ENCODE results near the gene CYB5R3.

Gene CYB5R3

DNA sequence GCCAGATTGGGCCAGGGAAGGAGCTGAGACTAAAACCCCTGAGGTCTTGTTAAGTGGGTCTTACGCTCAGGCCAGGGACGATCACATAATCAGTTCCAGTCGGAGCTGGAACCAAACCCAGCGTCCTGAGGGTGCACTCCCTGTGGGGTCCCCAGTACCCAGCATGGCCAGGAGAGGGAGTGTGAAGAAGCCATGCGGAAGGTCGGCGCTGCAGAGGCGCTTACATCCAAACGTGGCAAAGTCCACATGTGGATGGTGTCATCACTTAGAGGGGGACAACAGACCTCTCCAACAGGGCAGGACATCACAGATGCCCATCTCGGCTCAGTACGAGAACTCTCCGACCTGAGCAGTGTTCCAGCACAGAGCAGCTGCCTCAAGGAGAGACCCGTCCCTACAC is 17.1 kb downstream of the CYB5R3 start:
- Histone ChIP-seq H3K36me3 (ENCODE audit: control insufficient read depth in 2 of 2, insufficient read depth in 2 of 2, low read length in 2 of 2) (peaks cover 55 to 57% of the 10 kb centered on the region in 2 donors), H3K27ac (ENCODE audit: low read length) (no peak overlapping the region), H3K4me3 (ENCODE audit: low read length in 2 of 2) (no peak overlapping the region), H3K4me1 (ENCODE audit: control insufficient read depth, insufficient read depth, low read length) (peaks cover 15% of the 10 kb centered on the region), H3K27me3 (ENCODE audit: control insufficient read depth in 1 of 2, insufficient read depth in 2 of 2, low read length in 2 of 2) (no peaks in the 10 kb centered on the region), H3K9me3 (ENCODE audit: control insufficient read depth in 2 of 2, low read length in 2 of 2) (no peaks in the 10 kb centered on the region), H3K9ac (ENCODE audit: low read length in 2 of 2) (no peak overlapping the region)

- Histone ChIP-seq H3K4me3 (ENCODE audit: low read length in 2 of 2) (no peak overlapping the region), H3K27me3 (ENCODE audit: control insufficient read depth in 1 of 2, insufficient read depth in 2 of 2, low read length in 2 of 2) (no peaks in the 10 kb centered on the region), H3K4me1 (ENCODE audit: control insufficient read depth, insufficient read depth, low read length) (peaks cover 11% of the 10 kb centered on the region), H3K36me3 (ENCODE audit: control insufficient read depth in 2 of 2, insufficient read depth in 2 of 2, low read length in 2 of 2) (peaks cover 54 to 61% of the 10 kb centered on the region in 2 donors), H3K9me3 (ENCODE audit: control insufficient read depth in 2 of 2, low read length in 2 of 2) (no peaks in the 10 kb centered on the region), H3K9ac (ENCODE audit: low read length in 2 of 2) (no peak overlapping the region), H3K27ac (ENCODE audit: low read length) (no peak overlapping the region)
These were observed 18.1 kb downstream of the CYB5R3 start for GRCh38 chr22:42630901-42631602.

DNA sequence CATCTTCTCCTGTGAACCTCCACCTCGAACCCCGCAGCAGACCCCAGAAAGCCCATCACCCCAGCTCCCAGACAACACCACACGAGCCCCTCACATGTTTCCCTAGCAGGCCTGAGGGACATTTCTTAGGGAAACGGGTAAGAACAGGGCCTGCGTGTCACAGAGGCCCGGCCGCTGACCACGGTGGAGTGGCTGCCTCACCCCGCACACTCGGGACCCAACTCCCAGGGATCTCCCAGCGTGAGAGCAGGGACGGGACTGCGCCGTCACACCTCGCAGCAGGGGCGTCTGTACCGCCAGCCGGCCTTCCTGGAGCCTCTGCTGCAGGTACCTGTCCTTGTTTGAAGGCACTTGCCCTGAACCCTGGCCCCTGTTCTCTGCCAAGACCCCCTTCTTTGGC is 19.0 kb downstream of the CYB5R3 start:
- Histone ChIP-seq H3K4me1 (ENCODE audit: control insufficient read depth, insufficient read depth, low read length) (peaks cover 5% of the 10 kb centered on the region), H3K9ac (ENCODE audit: low read length in 2 of 2) (no peak overlapping the region), H3K27me3 (ENCODE audit: control insufficient read depth in 1 of 2, insufficient read depth in 2 of 2, low read length in 2 of 2) (no peaks in the 10 kb centered on the region), H3K36me3 (ENCODE audit: control insufficient read depth in 2 of 2, insufficient read depth in 2 of 2, low read length in 2 of 2) (peaks cover 54 to 65% of the 10 kb centered on the region in 2 donors), H3K4me3 (ENCODE audit: low read length in 2 of 2) (no peak overlapping the region), H3K27ac (ENCODE audit: low read length) (no peak overlapping the region), H3K9me3 (ENCODE audit: control insufficient read depth in 2 of 2, low read length in 2 of 2) (no peaks in the 10 kb centered on the region)

DNA sequence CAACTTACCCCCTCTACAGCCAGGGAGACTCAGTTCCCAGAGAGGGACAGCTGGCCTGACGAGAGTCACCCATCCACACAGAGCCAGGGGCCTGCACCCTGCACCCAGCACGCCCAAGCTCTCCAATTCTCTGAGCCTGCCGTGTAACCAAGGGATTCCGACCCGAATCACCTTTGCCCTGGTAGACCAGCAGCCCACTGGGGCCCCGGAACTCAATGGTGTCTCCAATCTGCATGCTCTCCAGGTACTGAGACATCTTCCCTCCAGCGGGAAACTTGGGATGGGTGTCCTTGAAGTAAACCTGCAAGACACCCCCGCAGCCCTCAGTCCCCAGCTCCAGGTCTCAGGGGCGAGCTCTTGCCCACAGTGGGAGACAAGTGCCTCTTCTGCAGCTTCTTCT is 21.2 kb downstream of the CYB5R3 start:
- no peak overlapping the region for H3K4me3 ChIP-seq (ENCODE audit: low read length in 2 of 2)
- H3K9ac ChIP-seq (ENCODE audit: low read length in 2 of 2): no peak overlapping the region
- no peak overlapping the region for H3K27ac ChIP-seq (ENCODE audit: low read length)
- H3K36me3 ChIP-seq (ENCODE audit: control insufficient read depth in 2 of 2, insufficient read depth in 2 of 2, low read length in 2 of 2): peaks cover 57 to 70% of the 10 kb centered on the region in 2 donors
- H3K9me3 ChIP-seq (ENCODE audit: control insufficient read depth in 2 of 2, low read length in 2 of 2): no peaks in the 10 kb centered on the region
- H3K4me1 ChIP-seq (ENCODE audit: control insufficient read depth, insufficient read depth, low read length): peaks cover 7% of the 10 kb centered on the region
- H3K27me3 ChIP-seq (ENCODE audit: control insufficient read depth in 1 of 2, insufficient read depth in 2 of 2, low read length in 2 of 2): no peaks in the 10 kb centered on the region

- Histone ChIP-seq H3K9me3 (ENCODE audit: control insufficient read depth in 2 of 2, low read length in 2 of 2) (no peaks in the 10 kb centered on the region), H3K27me3 (ENCODE audit: control insufficient read depth in 1 of 2, insufficient read depth in 2 of 2, low read length in 2 of 2) (no peaks in the 10 kb centered on the region), H3K4me1 (ENCODE audit: control insufficient read depth, insufficient read depth, low read length) (peaks cover 11% of the 10 kb centered on the region), H3K9ac (ENCODE audit: low read length in 2 of 2) (no peak overlapping the region), H3K27ac (ENCODE audit: low read length) (no peak overlapping the region), H3K4me3 (ENCODE audit: low read length in 2 of 2) (no peak overlapping the region), H3K36me3 (ENCODE audit: control insufficient read depth in 2 of 2, insufficient read depth in 2 of 2, low read length in 2 of 2) (peaks cover 54 to 68% of the 10 kb centered on the region in 2 donors)
These were observed 22.1 kb downstream of the CYB5R3 start for GRCh38 chr22:42626951-42627625.

DNA sequence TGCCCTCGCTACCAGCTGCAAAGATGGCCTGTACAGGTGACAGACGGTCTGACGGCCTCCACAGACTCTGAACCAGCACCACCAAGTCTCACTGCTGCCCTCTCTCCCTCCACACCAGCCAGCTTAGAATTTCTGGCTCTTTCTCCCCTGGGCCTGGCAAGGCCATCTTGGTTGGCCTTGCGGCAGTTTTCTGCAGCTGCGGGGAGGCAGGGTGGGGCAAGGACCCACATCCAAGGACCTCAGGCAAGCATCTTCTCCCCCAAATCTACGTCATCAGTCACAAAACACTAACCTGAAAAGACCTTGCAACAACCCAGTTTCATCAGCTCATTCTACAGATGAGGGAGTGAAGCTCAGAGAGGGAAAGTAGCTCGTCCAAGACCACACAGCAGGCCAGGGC is 22.8 kb downstream of the CYB5R3 start:
- H3K4me3 ChIP-seq (ENCODE audit: low read length in 2 of 2): no peak overlapping the region
- no peak overlapping the region for H3K27ac ChIP-seq (ENCODE audit: low read length)
- H3K4me1 ChIP-seq (ENCODE audit: control insufficient read depth, insufficient read depth, low read length): peaks cover 12% of the 10 kb centered on the region
- peaks cover 50 to 65% of the 10 kb centered on the region in 2 donors for H3K36me3 ChIP-seq (ENCODE audit: control insufficient read depth in 2 of 2, insufficient read depth in 2 of 2, low read length in 2 of 2)
- no peaks in the 10 kb centered on the region for H3K27me3 ChIP-seq (ENCODE audit: control insufficient read depth in 1 of 2, insufficient read depth in 2 of 2, low read length in 2 of 2)
- no peak overlapping the region for H3K9ac ChIP-seq (ENCODE audit: low read length in 2 of 2)
- no peaks in the 10 kb centered on the region for H3K9me3 ChIP-seq (ENCODE audit: control insufficient read depth in 2 of 2, low read length in 2 of 2)

GRCh38 chr22:42625416-42625815 is 23.8 kb downstream of the CYB5R3 start:
- Histone ChIP-seq H3K9ac (ENCODE audit: low read length in 2 of 2) (no peak overlapping the region), H3K27ac (ENCODE audit: low read length) (no peak overlapping the region), H3K27me3 (ENCODE audit: control insufficient read depth in 1 of 2, insufficient read depth in 2 of 2, low read length in 2 of 2) (no peaks in the 10 kb centered on the region), H3K4me3 (ENCODE audit: low read length in 2 of 2) (no peak overlapping the region), H3K9me3 (ENCODE audit: control insufficient read depth in 2 of 2, low read length in 2 of 2) (no peaks in the 10 kb centered on the region), H3K4me1 (ENCODE audit: control insufficient read depth, insufficient read depth, low read length) (peaks cover 15% of the 10 kb centered on the region), H3K36me3 (ENCODE audit: control insufficient read depth in 2 of 2, insufficient read depth in 2 of 2, low read length in 2 of 2) (peaks cover 45 to 61% of the 10 kb centered on the region in 2 donors)

DNA sequence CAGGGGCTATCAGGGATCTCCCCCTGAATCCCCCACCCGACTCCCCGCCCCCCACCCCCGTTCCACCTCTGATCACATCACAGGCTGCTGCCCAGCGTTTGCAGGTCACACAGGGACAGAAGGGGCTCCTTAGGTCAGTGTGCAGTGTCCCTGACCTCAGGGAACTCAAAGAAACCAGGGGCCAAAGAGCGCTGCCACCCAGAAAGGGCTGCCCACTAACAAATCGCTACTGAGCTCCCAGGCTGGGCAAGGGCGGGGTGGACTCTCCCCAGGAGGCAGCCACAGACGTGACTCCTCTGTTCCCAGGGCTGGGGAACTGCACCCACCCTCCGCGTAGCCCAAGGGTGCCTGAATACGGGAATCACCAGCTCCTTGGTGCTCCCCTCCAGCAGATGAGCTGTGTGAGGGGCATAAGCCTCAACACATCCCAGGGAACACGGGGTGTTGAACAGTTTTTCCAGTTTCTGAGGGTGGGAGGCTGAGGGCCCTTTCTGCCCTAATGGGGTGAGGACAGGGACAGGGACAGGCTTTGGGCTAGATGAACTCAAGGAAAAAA is 24.6 kb downstream of the CYB5R3 start:
- H3K4me3 ChIP-seq (ENCODE audit: low read length in 2 of 2): no peak overlapping the region
- no peak overlapping the region for H3K27ac ChIP-seq (ENCODE audit: low read length)
- H3K4me1 ChIP-seq (ENCODE audit: control insufficient read depth, insufficient read depth, low read length): peaks cover 15% of the 10 kb centered on the region
- H3K9me3 ChIP-seq (ENCODE audit: control insufficient read depth in 2 of 2, low read length in 2 of 2): no peaks in the 10 kb centered on the region
- H3K27me3 ChIP-seq (ENCODE audit: control insufficient read depth in 1 of 2, insufficient read depth in 2 of 2, low read length in 2 of 2): no peaks in the 10 kb centered on the region
- H3K36me3 ChIP-seq (ENCODE audit: control insufficient read depth in 2 of 2, insufficient read depth in 2 of 2, low read length in 2 of 2): peaks cover 49 to 59% of the 10 kb centered on the region in 2 donors
- no peak overlapping the region for H3K9ac ChIP-seq (ENCODE audit: low read length in 2 of 2)

DNA sequence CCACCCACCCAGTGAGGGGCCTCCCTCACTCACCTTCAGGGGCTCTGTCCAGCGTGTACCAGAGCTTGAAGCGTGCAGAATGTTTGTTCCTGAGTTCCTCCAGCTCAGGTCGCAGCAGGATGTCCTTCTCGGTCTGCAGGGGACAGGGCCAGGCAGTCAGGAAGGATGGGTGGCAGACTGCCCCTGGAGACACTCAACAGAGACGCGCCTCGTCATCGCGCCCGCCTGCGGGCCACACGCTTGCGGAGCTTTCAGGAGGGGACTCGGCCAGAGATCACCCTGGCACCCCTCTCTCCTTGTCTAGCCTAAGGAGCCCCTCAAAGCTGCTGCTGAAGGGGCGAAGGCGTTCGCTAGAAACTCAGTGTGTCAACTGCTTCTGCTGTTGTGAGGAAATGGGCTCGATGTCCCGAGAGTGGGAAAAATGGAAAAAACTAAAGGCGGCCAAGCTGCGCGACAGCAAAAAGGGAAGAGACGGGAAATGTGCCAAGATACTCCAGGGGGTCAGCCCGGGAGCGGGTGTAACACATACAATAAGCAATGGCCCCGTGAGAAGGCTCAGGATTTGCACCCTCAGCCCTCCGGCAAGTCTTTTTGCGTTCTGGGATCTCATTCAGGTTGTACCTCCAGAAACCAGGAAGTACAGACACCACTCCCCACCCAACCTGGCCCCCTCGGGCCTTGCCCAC is 25.3 kb downstream of the CYB5R3 start:
- Histone ChIP-seq H3K9ac (ENCODE audit: low read length in 2 of 2) (no peak overlapping the region), H3K4me3 (ENCODE audit: low read length in 2 of 2) (no peak overlapping the region), H3K9me3 (ENCODE audit: control insufficient read depth in 2 of 2, low read length in 2 of 2) (no peaks in the 10 kb centered on the region), H3K4me1 (ENCODE audit: control insufficient read depth, insufficient read depth, low read length) (peaks cover 15% of the 10 kb centered on the region), H3K36me3 (ENCODE audit: control insufficient read depth in 2 of 2, insufficient read depth in 2 of 2, low read length in 2 of 2) (peaks cover 43 to 56% of the 10 kb centered on the region in 2 donors), H3K27me3 (ENCODE audit: control insufficient read depth in 1 of 2, insufficient read depth in 2 of 2, low read length in 2 of 2) (no peaks in the 10 kb centered on the region), H3K27ac (ENCODE audit: low read length) (no peak overlapping the region)

DNA sequence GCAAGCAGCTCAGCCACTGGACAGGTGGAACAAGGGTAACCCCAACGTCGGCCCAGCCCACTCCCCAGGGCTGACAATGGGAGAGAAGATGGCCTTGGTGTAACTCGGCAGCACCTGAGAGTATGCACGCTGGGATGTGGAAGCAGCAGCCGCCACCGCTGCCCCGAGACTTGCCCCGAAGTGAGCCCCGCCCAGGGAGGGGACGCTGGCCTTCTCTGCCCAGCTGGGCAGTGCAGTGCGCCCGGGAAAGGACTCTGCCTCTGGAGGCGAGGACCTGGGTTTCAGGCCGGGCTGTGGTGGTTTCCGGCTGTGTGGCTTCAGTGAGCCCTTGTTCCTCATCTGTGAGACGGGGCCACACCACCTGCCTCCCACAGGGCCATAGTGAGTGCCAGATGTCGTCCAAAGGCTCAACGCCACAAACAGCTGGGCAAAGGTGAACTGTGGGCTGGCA is 25.9 kb downstream of the CYB5R3 start:
- H3K27ac ChIP-seq (ENCODE audit: low read length): no peak overlapping the region
- peaks cover 38 to 52% of the 10 kb centered on the region in 2 donors for H3K36me3 ChIP-seq (ENCODE audit: control insufficient read depth in 2 of 2, insufficient read depth in 2 of 2, low read length in 2 of 2)
- peaks cover 15% of the 10 kb centered on the region for H3K4me1 ChIP-seq (ENCODE audit: control insufficient read depth, insufficient read depth, low read length)
- no peaks in the 10 kb centered on the region for H3K27me3 ChIP-seq (ENCODE audit: control insufficient read depth in 1 of 2, insufficient read depth in 2 of 2, low read length in 2 of 2)
- no peaks in the 10 kb centered on the region for H3K9me3 ChIP-seq (ENCODE audit: control insufficient read depth in 2 of 2, low read length in 2 of 2)
- H3K9ac ChIP-seq (ENCODE audit: low read length in 2 of 2): no peak overlapping the region
- H3K4me3 ChIP-seq (ENCODE audit: low read length in 2 of 2): no peak overlapping the region
